Caco-2 (cell line): ENCODE results near the gene ST8SIA5. TPM values are rescaled to one million over a fixed set of nuclear protein-coding genes. Genes with fewer than 3 reads are reported as not detected.

ENCODE experiments used
- BruUV-seq: library from RNA; stranded (reverse); fragments of 400-500 nt; replicated peaks from 2 replicates; lab custom pipeline; 2021; lab: Mats Ljungman, UMichigan
- CTCF ChIA-PET: fragments of 300-600 bp; sonication (Branson Sonifier 250); formaldehyde crosslinking; loops from one replicate; lab custom pipeline; 2022; ENCODE audit warnings: antibody characterized with exemption; lab: Charles Lee
- POLR2A ChIA-PET: fragments of 300-600 bp; sonication (Branson Sonifier 250); formaldehyde crosslinking; loops from one replicate; lab custom pipeline; 2022; ENCODE audit warnings: antibody characterized with exemption; lab: Charles Lee
- DNase-seq, 2 experiments: peaks; one replicate each; pipeline versions ENCODE4 v3.0.0 to v3.0.0-alpha.2; 2020 to 2022
- H3K27me3 ChIP-seq: replicated peaks from 2 replicates; pipeline ENCODE4 v1.6.0; 2011; ENCODE audit warnings: low read length; ENCODE audit not compliant: control insufficient read depth, insufficient read depth
- H3K36me3 ChIP-seq: 2 replicates; pipeline ENCODE4 v1.5.1; 2011; ENCODE audit warnings: low read length; ENCODE audit not compliant: control insufficient read depth, insufficient read depth
- H3K4me1 ChIP-seq: fragments of 250-450 bp; sonication (Bioruptor Pico); 2 replicates; pipeline ENCODE4 v1.5.1; 2020; ENCODE audit warnings: mild to moderate bottlenecking
- H3K4me3 ChIP-seq: 2 replicates; pipeline ENCODE4 v1.5.1; 2011; ENCODE audit warnings: low read depth, mild to moderate bottlenecking, control low read depth, low read length
- H3K9me3 ChIP-seq: fragments of 250-450 bp; sonication (Bioruptor Pico); 2 replicates; pipeline ENCODE4 v1.5.1; 2020; ENCODE audit warnings: mild to moderate bottlenecking, moderate library complexity
- H3K27ac Mint-ChIP-seq: one replicate; pipeline ENCODE4 v1.8.0; 2022; ENCODE audit warnings: mixed read lengths; ENCODE audit not compliant: unreplicated experiment
- H3K27me3 Mint-ChIP-seq: one replicate; pipeline ENCODE4 v1.8.0; 2022; ENCODE audit warnings: mixed read lengths; ENCODE audit not compliant: insufficient read depth, unreplicated experiment
- H3K36me3 Mint-ChIP-seq: one replicate; pipeline ENCODE4 v1.8.0; 2022; ENCODE audit warnings: mild to moderate bottlenecking, mixed read lengths; ENCODE audit not compliant: insufficient read depth, unreplicated experiment
- H3K4me1 Mint-ChIP-seq: one replicate; pipeline ENCODE4 v1.8.0; 2022; ENCODE audit warnings: low read depth, mixed read lengths; ENCODE audit not compliant: unreplicated experiment
- H3K4me3 Mint-ChIP-seq: one replicate; pipeline ENCODE4 v1.8.0; 2022; ENCODE audit warnings: mild to moderate bottlenecking, moderate library complexity, mixed read lengths; ENCODE audit not compliant: unreplicated experiment
- H3K9me3 Mint-ChIP-seq: one replicate; pipeline ENCODE4 v1.8.0; 2022; ENCODE audit warnings: mixed read lengths; ENCODE audit not compliant: unreplicated experiment
- CTCF ChIP-seq, 2 experiments: fragments of 200-600 bp in 1 of 2; IDR thresholded peaks; 1 replicate in 1 of 2; 2 replicates in 1 of 2; pipeline versions ENCODE4 v1.5.1 to v1.8.0; 2011 to 2022; ENCODE audit warnings: antibody characterized with exemption in 1 of 2, control low read depth in 1 of 2, inconsistent platforms in 1 of 2, low read depth in 1 of 2, low read length in 1 of 2, mild to moderate bottlenecking in 1 of 2, moderate library complexity in 1 of 2; ENCODE audit not compliant: insufficient read depth in 1 of 2, severe bottlenecking in 1 of 2, unreplicated experiment in 1 of 2
- intact Hi-C: fragments of 100-400 bp; cut with micrococcal nuclease; formaldehyde crosslinking; loops from one replicate; pipeline ENCODE4 v1.10.0; 2022; ENCODE audit not compliant: unreplicated experiment
- total RNA-seq: library from RNA; stranded (reverse); gene quantifications from 2 replicates; pipeline ENCODE4 v1.2.3, GENCODE V29; 2022

The ST8SIA5 gene
- total RNA-seq, 1 experiment from 2014 or later, result not detected

GRCh38 chr18:46619559-46619958 is 137.3 kb downstream of the ST8SIA5 start:
- TF ChIP-seq CTCF (IDR thresholded peaks at IDR 0.05; ENCODE audit: insufficient read depth in 1 of 2, low read depth in 1 of 2, low read length in 1 of 2, severe bottlenecking in 1 of 2, unreplicated experiment in 1 of 2), result no peak
- Mint-ChIP-seq H3K27ac (no peak overlapping the region), H3K4me3 (no peak overlapping the region), H3K9me3 (no peaks in the 10 kb centered on the region), H3K27me3 (peaks cover 2% of the 10 kb centered on the region), H3K36me3 (no peaks in the 10 kb centered on the region), H3K4me1 (no peaks in the 10 kb centered on the region)
- BruUV-seq, result no TSS peak
- H3K9me3 ChIP-seq, result no peaks in the 10 kb centered on the region
- no peak overlapping the region for H3K4me3 ChIP-seq
- intact Hi-C loops, result no loop called here
- H3K36me3 ChIP-seq, result no peaks in the 10 kb centered on the region
- no peak for DNase-seq
- no peaks in the 10 kb centered on the region for H3K27me3 ChIP-seq
- CTCF ChIA-PET, result no interaction called here
- POLR2A ChIA-PET, result no interaction called here
- no peaks in the 10 kb centered on the region for H3K4me1 ChIP-seq

Other genes starting within 250 kb of the ST8SIA5 start
- gene LOXHD1, start 99.8 kb downstream of the ST8SIA5 start, total RNA-seq, result not detected in 2 replicates
- 16.2 and 16.7 TPM in 2 replicates for gene PIAS2, start 160.5 kb upstream of the ST8SIA5 start, total RNA-seq
- gene KATNAL2, start 160.5 kb upstream of the ST8SIA5 start, total RNA-seq, result not detected in 2 replicates